COLO829 (cell line): Measurements from ENCODE around the gene EPG5.
"Not testable (repeated sequence)": the region's sequence is repeated elsewhere in the genome, so short reads cannot be mapped to it uniquely, and the experiment has no call there.

ENCODE experiments used
- DNase-seq: peaks from one replicate; pipeline ENCODE4 v3.0.0; 2012; ENCODE audit warnings: low spot score

Gene EPG5

DNA sequence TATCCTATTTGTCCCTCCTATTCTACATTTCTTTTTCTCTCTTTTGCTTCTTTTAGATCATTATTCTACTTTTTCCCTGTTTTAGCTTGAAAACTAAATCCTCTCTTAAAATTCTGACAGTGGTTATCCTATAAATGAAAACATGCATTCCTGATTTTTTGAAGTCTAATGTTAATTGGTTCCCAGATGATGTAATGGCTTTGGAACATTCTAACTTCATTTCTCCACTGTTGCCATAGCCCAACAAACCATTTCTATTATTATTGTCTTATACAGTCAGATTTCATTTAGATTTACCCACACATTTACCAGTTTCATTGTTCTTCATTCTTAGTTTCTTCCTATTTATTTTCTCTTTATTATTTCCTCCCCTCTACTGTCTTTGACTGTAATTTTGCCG, 105.2 kb downstream of the EPG5 start:
- no peak for DNase-seq

DNA sequence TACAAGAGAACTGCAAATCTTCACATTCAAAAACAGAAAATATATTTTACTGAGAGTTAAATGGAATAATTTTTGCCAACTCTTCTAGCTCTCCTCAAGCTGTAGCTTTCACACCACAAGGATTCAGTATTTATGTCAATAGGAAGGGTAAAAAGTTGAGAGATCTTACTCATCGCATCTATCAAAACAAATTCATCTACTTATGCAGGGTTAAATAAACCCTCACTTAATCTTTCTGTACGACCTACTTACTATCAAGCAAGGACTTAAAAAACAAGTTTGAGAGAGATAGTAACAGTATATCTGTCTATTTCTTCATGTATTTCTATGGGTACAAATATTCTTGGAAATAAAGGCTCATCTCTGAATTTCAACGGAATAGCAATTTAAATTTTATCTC, 106.2 kb downstream of the EPG5 start:
- no peak for DNase-seq

DNA sequence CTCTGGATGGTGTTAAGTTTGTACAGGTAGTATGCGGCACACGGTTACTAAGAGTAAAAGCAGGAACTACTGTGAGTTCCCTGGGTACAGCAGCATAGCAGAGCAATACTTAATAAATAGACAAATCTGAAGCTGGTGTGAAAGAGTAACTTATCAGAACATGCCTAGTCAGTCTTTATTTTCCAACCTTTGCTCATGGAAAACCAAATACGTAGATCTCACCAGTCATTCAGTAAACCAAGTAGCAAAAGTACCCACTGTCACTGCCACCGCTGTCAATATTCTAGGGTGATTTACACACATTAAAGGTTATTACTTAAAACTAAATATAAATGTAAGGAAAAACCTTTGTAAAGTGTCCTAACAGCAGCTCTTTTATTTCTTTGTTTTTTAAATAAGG, 106.6 kb downstream of the EPG5 start:
- DNase-seq = no peak

DNA sequence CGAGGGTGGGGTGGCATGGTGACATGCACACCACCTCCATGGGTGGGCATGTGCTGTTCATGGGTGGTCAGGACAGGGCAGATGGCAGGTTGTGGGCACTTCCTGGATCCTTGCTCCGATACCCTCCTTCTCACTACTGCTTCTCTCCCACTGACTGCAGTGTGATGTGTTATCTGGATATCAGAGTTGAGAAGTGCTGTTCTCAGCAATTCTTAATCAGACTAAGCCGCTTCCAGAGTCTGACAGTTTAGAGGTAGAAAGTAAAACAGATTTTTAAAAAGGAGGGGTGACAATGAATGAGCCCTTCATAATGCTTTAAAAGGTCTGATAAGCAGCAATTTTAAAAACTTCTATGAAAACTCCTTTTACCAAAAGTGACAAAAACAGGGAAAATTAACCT, 107.8 kb downstream of the EPG5 start:
- DNase-seq = no peak

DNA sequence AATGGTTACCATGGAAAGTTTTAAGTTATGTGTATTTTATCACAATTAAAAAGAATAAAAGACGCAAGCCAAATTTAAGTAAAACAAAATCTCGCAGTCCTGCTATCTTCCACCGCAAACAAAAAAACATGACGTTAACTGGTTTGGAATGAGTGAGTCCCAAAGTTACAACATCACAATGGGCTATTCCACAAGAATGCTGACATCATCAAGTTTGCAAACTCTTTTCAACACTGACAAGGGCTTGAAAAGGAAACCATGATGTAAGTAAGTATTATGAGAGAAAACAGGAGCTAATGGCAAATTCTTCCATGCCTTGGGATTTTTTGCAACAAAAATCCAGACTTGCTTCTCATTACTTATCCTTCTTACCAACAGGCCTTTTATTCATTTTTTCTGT, 110.6 kb downstream of the EPG5 start:
- no peak for DNase-seq

DNA sequence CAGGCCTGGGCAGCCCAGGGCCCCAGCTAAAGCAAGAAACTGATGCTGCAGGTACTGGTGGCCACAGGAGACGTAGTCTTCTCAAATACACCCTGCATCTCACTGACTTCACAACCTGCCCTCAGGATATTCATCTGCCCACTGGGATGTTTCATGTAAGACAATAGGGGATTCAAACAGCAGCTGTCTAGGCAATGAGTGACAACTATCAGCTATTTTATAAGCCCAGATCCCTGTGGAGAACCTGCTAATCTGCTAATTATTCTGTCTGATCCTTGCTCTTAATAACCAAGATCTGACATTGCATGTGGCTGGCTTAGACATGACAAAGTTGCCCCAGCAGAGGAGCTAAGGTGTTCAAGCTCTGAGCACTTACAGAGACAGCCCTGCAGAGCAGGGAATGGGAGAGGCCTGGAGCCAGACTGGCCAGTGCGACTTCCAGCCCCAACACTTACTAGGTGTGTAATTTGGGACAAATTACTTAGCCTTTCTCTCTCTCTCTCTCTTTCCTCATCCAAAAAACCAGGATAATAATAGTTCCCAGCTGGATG, 113.0 kb downstream of the EPG5 start:
- DNase-seq = no peak

DNA sequence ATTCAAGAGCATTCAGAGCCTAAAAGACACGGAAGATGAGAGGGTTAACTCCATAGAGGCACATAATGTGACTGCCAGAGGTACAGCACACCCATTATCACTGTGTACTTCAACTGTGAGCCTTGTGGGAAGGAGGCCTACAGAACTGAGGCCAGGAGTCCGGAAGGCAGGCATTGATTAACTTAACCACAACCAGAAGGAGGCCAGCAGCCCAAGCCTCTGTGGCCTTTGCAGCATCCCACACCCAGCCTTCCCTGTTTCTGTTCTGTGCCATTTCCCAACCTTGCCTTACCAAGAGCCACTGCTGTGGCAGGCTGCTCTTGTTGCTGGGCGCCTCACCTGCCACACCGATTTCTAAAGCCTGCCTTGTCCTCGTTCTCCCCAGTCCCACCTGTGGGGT, 114.5 kb downstream of the EPG5 start:
- DNase-seq = no peak

DNA sequence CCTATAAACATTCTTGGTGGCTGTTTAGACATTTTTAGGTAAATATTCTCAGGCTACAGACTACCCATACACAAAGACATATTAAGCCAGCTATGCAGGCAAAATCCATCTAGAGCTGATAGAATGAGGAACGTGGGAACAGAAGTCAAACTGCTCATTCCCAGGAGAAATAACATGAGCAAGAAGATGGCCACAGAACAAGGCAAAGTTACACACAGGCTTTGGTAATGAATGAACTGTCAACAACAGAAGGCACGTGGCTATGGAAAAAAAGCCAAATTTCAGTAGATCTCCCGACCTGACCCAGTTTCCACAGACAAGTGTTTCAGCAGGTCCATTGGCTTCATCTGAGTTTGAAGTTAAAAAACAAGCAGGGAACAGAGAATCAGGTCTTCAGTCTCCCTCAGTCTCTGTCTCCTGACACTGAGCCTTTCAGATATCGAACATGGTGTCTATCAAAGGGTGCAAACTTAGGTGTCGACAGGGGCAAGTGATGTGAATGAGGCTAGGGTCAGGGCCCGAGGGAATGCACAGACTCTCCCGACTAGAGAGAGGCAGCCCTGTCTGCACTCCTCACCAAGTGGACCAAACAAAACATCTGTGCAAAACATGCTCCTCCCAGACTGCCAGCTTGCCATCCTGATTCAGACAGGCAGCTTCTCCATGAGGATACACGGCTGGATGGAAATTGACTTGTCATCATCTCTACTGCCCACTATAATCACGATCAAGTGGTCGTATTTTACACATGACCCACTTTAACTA, 115.8 kb downstream of the EPG5 start:
- no peak for DNase-seq

DNA sequence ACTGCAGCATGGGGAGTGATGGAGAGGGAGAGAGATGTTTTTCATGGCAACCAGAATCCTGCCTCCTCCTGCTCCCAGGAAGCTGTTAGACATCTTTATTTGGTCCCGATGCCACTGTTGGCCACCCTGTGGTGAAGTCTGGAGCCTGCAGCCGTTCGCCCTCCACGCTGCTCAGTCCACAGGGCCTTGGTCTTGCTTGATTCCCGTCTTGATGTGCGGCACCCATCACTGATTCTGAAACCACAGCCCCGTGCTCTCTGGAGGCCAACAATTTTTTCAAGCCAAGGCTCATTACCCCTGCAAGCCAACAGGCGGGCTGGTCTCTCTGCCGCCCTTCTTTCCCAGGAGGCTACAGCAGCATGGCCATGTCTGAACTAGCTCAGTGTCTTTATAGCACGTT, 117.1 kb downstream of the EPG5 start:
- no peak for DNase-seq

DNA sequence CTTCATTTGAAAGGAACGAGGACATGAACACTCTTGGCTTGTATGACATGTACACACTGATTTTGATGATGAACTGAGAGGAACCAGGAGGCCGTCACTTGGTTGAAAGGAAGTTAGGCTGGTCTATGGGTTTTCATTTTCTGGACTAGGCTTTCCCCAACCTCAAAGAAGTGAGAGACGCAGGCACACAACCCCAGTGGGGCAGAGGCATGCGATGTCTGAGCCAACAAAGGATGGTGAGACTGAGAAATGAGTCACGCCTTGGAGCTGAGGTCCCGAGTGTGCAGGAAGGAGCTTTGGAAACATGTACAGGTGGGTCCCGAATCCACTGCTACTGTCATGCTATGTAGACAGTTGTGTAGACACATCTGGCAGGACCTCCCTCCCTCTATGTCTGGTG, 117.6 kb downstream of the EPG5 start:
- DNase-seq = no peak

DNA sequence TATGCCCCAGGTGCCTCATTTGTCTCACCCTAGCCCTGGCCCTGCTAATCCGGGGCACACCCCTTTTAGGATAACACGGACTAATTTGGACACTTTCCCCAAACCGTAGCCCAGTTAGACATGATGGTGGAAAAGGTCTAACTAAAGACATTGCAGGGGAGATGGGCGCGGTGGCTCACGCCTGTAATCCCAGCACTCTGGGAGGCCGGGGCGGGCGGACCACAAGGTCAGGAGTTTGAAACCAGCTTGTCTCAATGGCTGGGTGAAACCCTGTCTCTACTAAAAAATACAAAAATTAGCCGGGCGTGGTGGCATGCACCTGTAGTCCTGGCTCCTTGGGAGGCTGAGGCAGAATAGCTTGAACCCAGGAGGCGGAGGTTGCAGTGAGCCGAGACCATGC, 118.5 kb downstream of the EPG5 start:
- not testable (repeated sequence) for DNase-seq

DNA sequence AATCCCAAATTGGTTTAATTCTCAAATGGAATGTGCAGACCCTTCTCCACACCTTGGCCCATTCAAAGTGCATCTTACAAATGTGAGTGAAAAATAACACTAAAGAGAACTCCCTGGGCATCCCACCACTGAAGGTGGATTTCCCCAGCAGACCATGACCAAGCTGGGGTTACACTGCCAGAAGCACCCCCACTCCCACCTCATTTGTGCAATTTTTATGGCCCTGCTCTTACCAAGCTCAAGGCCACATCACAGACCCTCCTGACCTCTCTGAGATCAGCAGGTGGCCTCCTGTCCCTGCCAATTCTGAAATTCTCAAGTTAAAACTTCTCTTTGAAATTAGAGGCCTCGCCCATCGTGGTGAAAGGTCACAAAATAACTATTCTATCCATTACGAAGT, 120.0 kb downstream of the EPG5 start:
- no peak for DNase-seq

DNA sequence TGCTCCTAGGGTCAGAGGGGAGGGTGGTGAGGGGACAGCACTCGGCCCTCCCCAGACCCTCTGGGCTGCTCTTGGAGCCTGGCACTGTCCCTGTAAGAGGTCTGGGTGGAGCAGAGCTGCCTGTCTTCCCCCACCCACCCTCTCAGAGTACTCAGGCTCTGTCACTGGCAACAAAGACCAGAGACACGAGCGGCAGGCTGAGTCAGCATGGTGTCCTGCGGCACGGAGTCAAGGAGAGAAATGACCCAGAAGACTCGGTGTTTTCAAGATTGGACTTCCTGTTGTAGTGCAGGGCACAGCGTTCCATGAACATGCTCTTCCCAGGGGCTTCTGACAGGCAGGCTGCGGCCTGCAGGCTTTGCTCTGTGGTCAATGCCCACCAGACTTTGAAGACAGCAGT, 121.7 kb downstream of the EPG5 start:
- DNase-seq = no peak

DNA sequence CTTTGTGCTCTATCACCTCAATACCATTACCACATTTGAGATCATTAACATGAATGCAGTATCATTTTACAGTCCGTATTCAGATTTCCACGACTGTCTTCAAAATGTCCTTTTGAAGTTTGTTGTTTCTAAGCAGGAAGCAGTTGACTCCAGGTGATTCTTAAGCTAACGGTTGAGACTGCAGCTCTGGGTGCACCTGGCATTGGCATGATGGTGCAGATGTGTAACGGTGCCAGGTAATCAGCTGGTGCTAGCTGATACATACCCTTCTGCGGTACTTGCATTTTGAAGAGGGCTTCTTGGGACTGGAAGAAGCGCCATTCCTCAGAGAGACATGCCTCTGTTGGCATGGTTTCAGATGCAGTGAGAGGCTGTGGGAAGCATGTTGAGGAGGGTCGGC, 122.2 kb downstream of the EPG5 start:
- no peak for DNase-seq

DNA sequence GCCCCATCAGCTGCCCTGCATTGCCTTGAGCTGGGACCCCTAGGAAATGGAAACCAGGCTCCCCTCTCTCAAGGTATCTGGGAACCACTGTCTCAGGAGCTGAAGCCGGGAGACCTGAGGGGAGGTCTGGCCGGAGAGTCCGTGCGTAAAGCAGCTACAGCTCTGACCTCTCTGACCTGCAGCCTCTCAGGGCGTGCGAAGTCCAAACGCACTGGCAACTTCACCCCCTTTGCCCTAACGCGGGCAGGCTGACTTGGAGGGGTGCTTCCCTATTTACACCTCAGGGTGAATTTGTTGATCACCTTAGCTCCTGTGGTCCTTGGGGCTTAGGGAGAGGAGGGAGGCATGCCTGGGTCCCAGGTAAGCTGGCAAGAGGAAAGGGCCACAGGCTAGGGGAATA, 124.1 kb downstream of the EPG5 start:
- DNase-seq = no peak

DNA sequence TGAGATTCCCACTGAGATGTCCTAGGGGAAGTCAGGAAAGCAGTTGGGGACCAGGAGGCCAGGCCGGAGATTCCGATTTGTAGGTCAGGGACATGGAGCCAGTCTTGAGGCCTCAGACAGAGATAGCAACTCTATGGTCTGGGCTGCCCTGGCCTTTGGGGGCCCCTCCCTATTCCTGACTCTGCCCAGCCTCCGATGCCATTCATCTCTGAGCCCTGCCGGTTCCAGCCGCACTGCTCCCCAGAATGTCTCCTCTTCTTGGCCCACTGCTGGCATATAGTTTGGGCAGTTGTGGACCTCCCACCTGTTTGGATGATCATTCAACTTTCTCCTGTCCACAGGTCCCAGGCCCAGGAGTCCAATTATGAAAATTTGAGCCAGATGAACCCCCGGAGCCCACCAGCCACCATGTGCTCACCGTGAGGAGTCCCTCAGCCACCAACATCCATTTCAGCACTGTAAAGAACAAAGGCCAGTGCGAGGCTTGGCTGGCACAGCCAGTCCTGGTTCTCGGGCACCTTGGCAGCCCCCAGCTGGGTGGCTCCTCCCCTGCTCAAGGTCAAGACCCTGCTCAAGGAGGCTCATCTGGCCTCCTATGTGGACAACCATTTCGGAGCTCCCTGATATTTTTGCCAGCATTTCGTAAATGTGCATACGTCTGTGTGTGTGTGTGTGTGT, 125.2 kb downstream of the EPG5 start:
- DNase-seq = no peak

DNA sequence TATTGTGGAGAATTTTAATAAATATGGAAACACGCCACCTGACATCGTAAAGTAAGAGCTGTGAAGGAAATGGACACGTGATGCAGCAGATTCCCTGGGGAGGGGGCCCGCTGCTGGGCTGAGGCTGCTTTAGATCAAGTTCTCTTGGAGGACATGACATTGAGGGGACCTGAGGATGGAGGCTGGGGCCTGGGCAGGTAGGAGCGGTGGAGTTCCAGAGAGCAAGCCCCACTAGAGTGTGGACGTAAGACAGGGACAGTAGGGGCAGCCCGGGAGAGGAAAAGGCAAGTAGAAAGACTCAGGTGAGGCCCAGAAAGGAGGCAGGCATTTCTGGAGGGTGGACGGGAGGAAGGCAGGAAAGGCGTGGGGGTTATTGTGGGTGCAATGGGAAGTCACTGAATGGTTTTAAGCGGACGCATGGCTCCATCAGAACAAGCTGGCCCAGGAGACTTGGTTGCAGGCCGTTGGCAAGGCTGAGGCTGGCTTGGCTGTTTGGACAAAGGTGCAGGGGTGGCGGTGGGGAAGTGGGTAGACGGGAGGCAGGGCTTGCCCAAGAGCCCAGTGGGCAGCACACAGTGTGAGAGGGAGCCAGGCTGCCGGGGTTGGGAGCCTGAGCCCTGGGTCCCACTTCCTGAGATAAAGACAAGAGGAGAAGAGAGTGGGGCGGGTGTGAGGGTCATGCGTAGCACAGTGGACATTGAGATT, 125.9 kb downstream of the EPG5 start:
- no peak for DNase-seq

DNA sequence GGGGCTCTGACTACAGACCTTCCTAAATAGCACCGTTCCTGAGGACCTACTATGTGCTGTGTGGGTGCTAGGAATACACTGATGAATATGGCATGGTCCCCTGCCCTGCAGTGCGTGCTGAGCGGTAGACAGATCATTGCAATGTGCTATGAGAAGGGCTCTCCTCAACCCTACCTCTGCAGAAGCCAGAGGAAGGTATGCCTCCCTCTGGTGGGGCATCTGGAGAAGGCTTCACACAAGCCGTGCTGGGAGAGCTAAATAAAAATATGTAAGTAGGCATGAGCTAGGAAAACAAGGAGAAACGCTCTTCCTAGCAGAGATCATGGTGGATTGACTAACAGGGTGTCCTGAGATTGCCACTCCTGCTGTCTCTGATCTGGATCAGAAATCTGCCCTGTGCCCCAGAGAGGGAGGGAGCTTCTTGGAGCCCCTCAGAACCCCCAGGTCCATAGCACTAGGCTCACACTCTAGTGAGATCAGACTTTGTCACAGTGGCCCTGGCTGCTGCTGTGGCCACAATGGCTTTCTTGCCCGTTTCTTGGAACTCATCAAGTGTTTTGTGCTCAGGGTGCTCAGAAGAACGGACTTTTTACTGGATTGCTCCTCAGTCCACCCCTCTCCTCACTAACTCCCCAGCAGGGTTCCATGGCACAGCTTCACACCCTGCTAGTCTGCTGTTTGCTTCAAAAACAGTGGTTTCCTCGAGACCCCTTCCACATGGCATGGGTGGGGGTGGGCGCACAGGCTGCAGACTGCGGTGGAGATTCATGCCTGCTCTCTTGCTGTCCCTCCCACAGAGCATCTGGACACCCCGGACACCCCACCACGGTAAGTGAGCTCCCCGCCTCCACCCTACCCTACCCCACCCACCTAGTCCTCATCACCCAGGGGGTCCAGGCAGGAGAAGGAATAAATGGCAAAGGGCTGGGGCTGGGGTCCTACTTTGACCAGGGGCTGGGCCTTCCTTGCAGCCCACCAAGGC, 127.4 kb downstream of the EPG5 start:
- DNase-seq = no peak

DNA sequence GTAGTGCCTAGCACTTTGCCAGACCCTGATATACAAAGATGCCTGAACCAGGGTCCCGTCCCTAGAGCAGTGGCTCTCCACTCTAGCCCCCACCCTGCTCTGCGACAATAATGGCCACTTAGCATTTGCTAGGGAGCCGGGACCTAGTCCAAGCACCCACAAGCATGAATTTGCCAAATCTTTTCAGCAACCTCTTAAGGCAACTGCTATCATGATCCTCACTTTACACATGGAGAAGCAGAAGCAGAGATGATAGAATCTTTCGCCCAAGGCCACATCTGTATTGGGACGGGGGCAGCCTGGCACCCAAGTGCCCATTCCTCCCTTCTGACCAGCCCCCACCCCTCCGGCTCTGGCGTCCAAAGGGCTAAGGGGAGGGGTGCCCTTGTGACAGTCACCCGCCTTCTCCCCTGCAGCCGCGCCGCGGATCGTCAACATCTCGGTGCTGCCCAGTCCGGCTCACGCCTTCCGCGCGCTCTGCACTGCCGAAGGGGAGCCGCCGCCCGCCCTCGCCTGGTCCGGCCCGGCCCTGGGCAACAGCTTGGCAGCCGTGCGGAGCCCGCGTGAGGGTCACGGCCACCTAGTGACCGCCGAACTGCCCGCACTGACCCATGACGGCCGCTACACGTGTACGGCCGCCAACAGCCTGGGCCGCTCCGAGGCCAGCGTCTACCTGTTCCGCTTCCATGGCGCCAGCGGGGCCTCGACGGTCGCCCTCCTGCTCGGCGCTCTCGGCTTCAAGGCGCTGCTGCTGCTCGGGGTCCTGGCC, 128.6 kb downstream of the EPG5 start:
- DNase-seq = no peak

DNA sequence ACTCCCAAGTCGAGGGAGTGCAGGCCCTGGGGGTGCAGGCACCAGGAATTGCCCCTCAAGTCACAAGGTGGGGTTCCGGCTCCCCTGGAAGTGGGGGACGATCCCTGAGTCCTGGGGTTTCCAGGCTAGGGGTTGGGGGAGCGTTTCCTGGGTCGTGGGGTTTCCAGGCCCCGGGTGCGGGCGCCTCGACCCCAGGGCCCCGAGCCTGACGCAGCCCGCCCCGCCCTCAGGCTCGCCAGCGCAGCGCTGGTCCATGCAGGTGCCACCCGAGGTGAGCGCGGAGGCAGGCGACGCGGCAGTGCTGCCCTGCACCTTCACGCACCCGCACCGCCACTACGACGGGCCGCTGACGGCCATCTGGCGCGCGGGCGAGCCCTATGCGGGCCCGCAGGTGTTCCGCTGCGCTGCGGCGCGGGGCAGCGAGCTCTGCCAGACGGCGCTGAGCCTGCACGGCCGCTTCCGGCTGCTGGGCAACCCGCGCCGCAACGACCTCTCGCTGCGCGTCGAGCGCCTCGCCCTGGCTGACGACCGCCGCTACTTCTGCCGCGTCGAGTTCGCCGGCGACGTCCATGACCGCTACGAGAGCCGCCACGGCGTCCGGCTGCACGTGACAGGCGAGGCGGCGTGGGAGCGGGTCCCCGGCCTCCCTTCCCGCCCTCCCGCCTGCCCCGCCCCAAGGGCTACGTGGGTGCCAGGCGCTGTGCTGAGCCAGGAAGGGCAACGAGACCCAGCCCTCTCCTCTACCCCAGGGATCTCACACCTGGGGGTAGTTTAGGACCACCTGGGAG, 129.7 kb downstream of the EPG5 start:
- no peak for DNase-seq
